GM12878 (cell line): ENCODE data around the gene DDIT4. TPM values are rescaled to one million over a fixed set of nuclear protein-coding genes. Genes with fewer than 3 reads are reported as not detected.
"Not testable (repeated sequence)": the region's sequence is repeated elsewhere in the genome, so short reads cannot be mapped to it uniquely, and the experiment has no call there.

Experiments used
- ATAC-seq: fragments of 200-7000 bp; cut with Tn5 transposase; 3 replicates; pipeline ENCODE4 v1.9.1; 2020; ENCODE audit warnings: mild to moderate bottlenecking, moderate library complexity
- BruUV-seq: library from RNA; stranded (reverse); fragments of 400-500 nt; replicated peaks from 2 replicates; lab custom pipeline; 2021; lab: Mats Ljungman, UMichigan
- CTCF ChIA-PET: fragments of 300-600 bp; sonication (Branson Sonifier 250); formaldehyde crosslinking; extraction: SDS; loops from one replicate; lab custom pipeline; 2021; ENCODE audit warnings: inconsistent platforms; lab: Yijun Ruan, JAX
- POLR2A ChIA-PET: fragments of 350-600 bp; formaldehyde crosslinking; extraction: SDS; loops from one replicate; lab custom pipeline; 2021; ENCODE audit warnings: inconsistent platforms; lab: Charles Lee
- RAD21 ChIA-PET: fragments of 300-600 bp; sonication (Branson Sonifier 250); formaldehyde crosslinking; loops from one replicate; lab custom pipeline; 2023; ENCODE audit warnings: antibody characterized with exemption; ENCODE audit not compliant: unreplicated experiment; lab: Charles Lee
- SMC1A ChIA-PET: fragments of 300-600 bp; sonication (Branson Sonifier 250); formaldehyde crosslinking; loops from one replicate; lab custom pipeline; 2023; ENCODE audit not compliant: unreplicated experiment, uncharacterized antibody; lab: Charles Lee
- DNase-seq: peaks from one replicate; pipeline ENCODE4 v3.0.0-alpha.2; 2011; ENCODE audit warnings: low read depth, low spot score
- FAIRE-seq: peaks from 3 replicates; lab custom pipeline; 2011; peaks lifted over from hg19 to GRCh38; lab: Jason Lieb, UNC
- H2AFZ ChIP-seq: 2 replicates; pipeline ENCODE4 v1.6.0; 2011; ENCODE audit warnings: low read depth, low read length, control low read depth; ENCODE audit not compliant: control insufficient read depth
- H3K27ac ChIP-seq: 2 replicates; pipeline ENCODE4 v1.5.1; 2011; ENCODE audit warnings: control low read depth; ENCODE audit not compliant: control insufficient read depth, insufficient read depth
- H3K27me3 ChIP-seq, 2 experiments: replicated peaks in 1 of 2; 2 replicates each; pipeline versions ENCODE4 v1.6.0 to v1.6.1; 2011; ENCODE audit warnings: low read length in 1 of 2; ENCODE audit not compliant: control insufficient read depth in 2 of 2, insufficient read depth in 2 of 2
- H3K36me3 ChIP-seq, 2 experiments: 2 replicates each; pipeline ENCODE4 v1.5.1; 2011; ENCODE audit warnings: low read length in 1 of 2; ENCODE audit not compliant: control insufficient read depth in 2 of 2, insufficient read depth in 2 of 2
- H3K4me1 ChIP-seq: 2 replicates; pipeline ENCODE4 v1.6.1; 2011; ENCODE audit warnings: mild to moderate bottlenecking, low read length, moderate library complexity, mixed read lengths; ENCODE audit not compliant: control insufficient read depth, insufficient read depth
- H3K4me2 ChIP-seq: 2 replicates; pipeline ENCODE4 v1.6.0; 2011; ENCODE audit warnings: control low read depth; ENCODE audit not compliant: control insufficient read depth, insufficient read depth
- H3K4me3 ChIP-seq: fragments of 200-600 bp; sonication (generic); 2 replicates; pipeline ENCODE4 v1.5.1; 2016
- H3K79me2 ChIP-seq: 2 replicates; pipeline ENCODE4 v1.6.0; 2011; ENCODE audit warnings: low read length; ENCODE audit not compliant: control insufficient read depth, insufficient read depth
- H3K9ac ChIP-seq: 2 replicates; pipeline ENCODE4 v1.8.0; 2011; ENCODE audit warnings: low read length, control low read depth, mixed read lengths; ENCODE audit not compliant: control insufficient read depth, insufficient read depth
- H3K9me3 ChIP-seq: replicated peaks from 3 replicates; pipeline ENCODE4 v1.5.1; 2011; ENCODE audit warnings: mild to moderate bottlenecking, low read length; ENCODE audit not compliant: control insufficient read depth, insufficient read depth
- H4K20me1 ChIP-seq: 2 replicates; pipeline ENCODE4 v1.6.0; 2011; ENCODE audit not compliant: control insufficient read depth, insufficient read depth
- BHLHE40 ChIP-seq, 2 experiments: fragments of 450-650 bp in 1 of 2; IDR thresholded peaks; 2 replicates each; pipeline ENCODE4 v1.6.1; 2011 to 2017; ENCODE audit warnings: low read depth in 2 of 2, borderline replicate concordance in 1 of 2, improper control_type of control experiment in 1 of 2, low read length in 1 of 2, mild to moderate bottlenecking in 1 of 2
- BRCA1 ChIP-seq: IDR thresholded peaks from 2 replicates; pipeline ENCODE4 v1.6.1; 2011; ENCODE audit warnings: low read depth, low read length, improper control_type of control experiment
- RCOR1 ChIP-seq: conservative IDR thresholded peaks from 2 replicates; pipeline ENCODE4 v1.6.1; 2012; ENCODE audit warnings: low read depth, low read length, improper control_type of control experiment
- RFX5 ChIP-seq: IDR thresholded peaks from 2 replicates; pipeline ENCODE4 v1.6.1; 2011; ENCODE audit warnings: low read depth, low read length, improper control_type of control experiment
- SP1 ChIP-seq: IDR thresholded peaks from one replicate; pipeline ENCODE4 v1.6.1; 2011; ENCODE audit warnings: low read depth, low read length
- TCF12 ChIP-seq: IDR thresholded peaks from 2 replicates; pipeline ENCODE4 v1.6.1; 2011; ENCODE audit warnings: low read depth, mild to moderate bottlenecking, low read length
- TCF3 ChIP-seq: IDR thresholded peaks from 2 replicates; pipeline ENCODE4 v1.6.1; 2012; ENCODE audit warnings: low read depth, mild to moderate bottlenecking, low read length, borderline replicate concordance; ENCODE audit not compliant: insufficient read depth
- WGBS: methylation state at CpG from one replicate; pipeline ENCODE4 v1.1.6; 2016; ENCODE audit warnings: low lambda C conversion rate; ENCODE audit not compliant: insufficient replicate concordance, insufficient coverage; ENCODE audit errors: missing lambda C conversion rate; 5-methylcytosine and 5-hydroxymethylcytosine counted together
- in situ Hi-C: fragments of 300-500 bp; cut with MboI; formaldehyde crosslinking; loops from 9 replicates; pipeline ENCODE4 v1.14.3; 2018; ENCODE audit warnings: mixed read lengths
- intact Hi-C: fragments of 100-400 bp; cut with micrococcal nuclease; formaldehyde crosslinking; loops from one replicate; pipeline ENCODE4 v1.14.2; 2022; ENCODE audit not compliant: unreplicated experiment
- polyA plus RNA-seq, 11 experiments: library from polyadenylated mRNA; depleted of rRNA in 4 of 11; unstranded in 6 of 11; stranded (reverse) in 5 of 11; fragments of >200 nt; fragmentation: Nextera tagmentation in 4 of 11; fragmentation: Illumina TruSeq in 1 of 11; extraction: Ambion mirVana in 4 of 11; extraction: Trizol in 1 of 11; gene quantifications; 1 replicate in 1 of 11; 2 replicates in 10 of 11; pipeline versions ENCODE4 v1.2.1 to v1.2.3, GENCODE V29; 2011 to 2016; ENCODE audit warnings: inconsistent platforms in 2 of 11, missing spikeins in 2 of 11, low read depth in 1 of 11
- total RNA-seq, 4 experiments: library from RNA; depleted of rRNA in 3 of 4; stranded (reverse); fragments of >200 nt in 3 of 4; fragmentation: Illumina TruSeq in 1 of 4; extraction: Trizol in 1 of 4; gene quantifications; 2 replicates each; pipeline versions ENCODE4 v1.2.1 to v1.2.3, GENCODE V29; 2013 to 2021
- TF ChIP-seq, protein P1 (sequence below): fragments of 450-650 bp; IDR thresholded peaks from 2 replicates; pipeline ENCODE4 v1.6.1; 2017; ENCODE audit warnings: antibody characterized with exemption, mild to moderate bottlenecking, moderate library complexity

Gene DDIT4
- total and polyA plus RNA-seq, 10 of the 15 experiments (the other 5 are each of a cell fraction or from before 2014, with no cell fraction given) = 2.1 to 277 (median 183) TPM

DNA sequence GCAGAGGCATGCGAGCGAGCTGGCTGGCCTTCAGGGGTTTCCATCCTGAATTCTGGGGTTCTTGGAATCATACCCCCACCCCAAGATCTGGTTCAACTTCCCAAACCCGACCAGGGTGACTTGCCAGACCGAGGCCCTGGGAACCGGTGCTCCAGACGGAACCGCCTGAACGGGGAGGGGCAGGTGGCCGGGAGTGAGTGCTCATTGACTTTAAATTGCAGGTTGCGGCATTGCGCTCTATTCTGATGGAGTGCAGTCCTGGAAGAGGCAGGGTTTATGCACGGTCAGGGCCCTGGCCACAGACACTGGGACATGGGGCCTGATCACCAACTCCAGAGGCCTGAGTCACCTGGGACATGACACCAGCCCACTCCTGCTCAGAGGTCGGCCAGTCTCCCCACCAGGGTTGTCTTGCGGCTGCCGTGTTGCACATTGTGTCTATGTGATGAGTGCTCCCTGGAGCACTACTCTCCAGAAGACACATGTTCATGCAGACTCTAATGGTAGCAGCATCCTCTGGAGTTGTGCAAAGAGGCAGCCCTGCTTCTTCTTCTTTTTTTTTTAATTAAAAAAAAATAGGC is 5.8 kb upstream of the DDIT4 start:
- RAD21 ChIA-PET = interaction anchor here (1.0 kb wide), 1 partner anchor 52 kb away, joined by 3 read pairs; no protein-coding TSS in a partner anchor
- Histone ChIP-seq H3K4me3 (no peak overlapping the region), H3K9me3 (no peaks in the 10 kb centered on the region), H3K4me2 (no peak overlapping the region), H3K27ac (no peak overlapping the region), H3K27me3 (no peaks in the 10 kb centered on the region), H3K4me1 (peaks cover 16% of the 10 kb centered on the region), H3K36me3 (no peaks in the 10 kb centered on the region), H4K20me1 (no peaks in the 10 kb centered on the region), H3K79me2 (peaks cover 4% of the 10 kb centered on the region), H3K9ac (no peak overlapping the region)
- SMC1A ChIA-PET = interaction anchor here (12.9 kb wide), 1 partner anchor 13 kb away, joined by 275 read pairs; no protein-coding TSS in a partner anchor
- ATAC-seq (no peak), DNase-seq (no peak), FAIRE-seq (no peak)
- no TSS peak for BruUV-seq
- in situ Hi-C loops (no loop called here), intact Hi-C loops (no loop called here)
- 86% methylated on average over 14 of the region's 15 CpGs for WGBS
- POLR2A ChIA-PET = no interaction called here
- CTCF ChIA-PET = interaction anchor here (1.5 kb wide), 1 partner anchor 70 kb away, joined by 3 read pairs; no protein-coding TSS in a partner anchor
- TF ChIP-seq TCF3 (no peak), BHLHE40 (IDR thresholded peaks at IDR 0.05; ENCODE audit: borderline replicate concordance in 1 of 2, low read depth in 2 of 2, low read length in 1 of 2) (no peak), TCF12 (no peak), BRCA1 (no peak), RCOR1 (no peak), RFX5 (no peak), SP1 (no peak)
- TF ChIP-seq, protein P1, sequence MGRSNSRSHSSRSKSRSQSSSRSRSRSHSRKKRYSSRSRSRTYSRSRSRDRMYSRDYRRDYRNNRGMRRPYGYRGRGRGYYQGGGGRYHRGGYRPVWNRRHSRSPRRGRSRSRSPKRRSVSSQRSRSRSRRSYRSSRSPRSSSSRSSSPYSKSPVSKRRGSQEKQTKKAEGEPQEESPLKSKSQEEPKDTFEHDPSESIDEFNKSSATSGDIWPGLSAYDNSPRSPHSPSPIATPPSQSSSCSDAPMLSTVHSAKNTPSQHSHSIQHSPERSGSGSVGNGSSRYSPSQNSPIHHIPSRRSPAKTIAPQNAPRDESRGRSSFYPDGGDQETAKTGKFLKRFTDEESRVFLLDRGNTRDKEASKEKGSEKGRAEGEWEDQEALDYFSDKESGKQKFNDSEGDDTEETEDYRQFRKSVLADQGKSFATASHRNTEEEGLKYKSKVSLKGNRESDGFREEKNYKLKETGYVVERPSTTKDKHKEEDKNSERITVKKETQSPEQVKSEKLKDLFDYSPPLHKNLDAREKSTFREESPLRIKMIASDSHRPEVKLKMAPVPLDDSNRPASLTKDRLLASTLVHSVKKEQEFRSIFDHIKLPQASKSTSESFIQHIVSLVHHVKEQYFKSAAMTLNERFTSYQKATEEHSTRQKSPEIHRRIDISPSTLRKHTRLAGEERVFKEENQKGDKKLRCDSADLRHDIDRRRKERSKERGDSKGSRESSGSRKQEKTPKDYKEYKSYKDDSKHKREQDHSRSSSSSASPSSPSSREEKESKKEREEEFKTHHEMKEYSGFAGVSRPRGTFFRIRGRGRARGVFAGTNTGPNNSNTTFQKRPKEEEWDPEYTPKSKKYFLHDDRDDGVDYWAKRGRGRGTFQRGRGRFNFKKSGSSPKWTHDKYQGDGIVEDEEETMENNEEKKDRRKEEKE = no peak
- TF ChIP-seq, all 136 proteins: peak for 0
- H2AFZ ChIP-seq = no peak overlapping the region

- ATAC-seq, H3K27me3 ChIP-seq, BruUV-seq, intact Hi-C loops, H3K4me3 ChIP-seq, H3K9me3 ChIP-seq, FAIRE-seq, H3K36me3 ChIP-seq, H3K79me2 ChIP-seq, H2AFZ ChIP-seq, DNase-seq, H3K27ac ChIP-seq, in situ Hi-C loops, H3K9ac ChIP-seq, H3K4me2 ChIP-seq, H3K4me1 ChIP-seq, H4K20me1 ChIP-seq: not testable (repeated sequence)
- ChIA-PET POLR2A (interaction anchor here (13.9 kb wide), 1 partner anchor 7 kb away, joined by 267 read pairs; no protein-coding TSS in a partner anchor), CTCF (interaction anchor here (0.9 to 1.5 kb wide), 2 partner anchors 69 to 72 kb away, joined by 3 read pairs; no protein-coding TSS in a partner anchor), SMC1A (interaction anchor here (12.9 kb wide), 1 partner anchor 14 kb away, joined by 275 read pairs; no protein-coding TSS in a partner anchor), RAD21 (interaction anchor here (0.6 to 1.0 kb wide), 2 partner anchors 52 to 220 kb away, joined by 3 read pairs; no protein-coding TSS in a partner anchor)
- 96% methylated on average over 5 of the region's 5 CpGs for WGBS
Measured at GRCh38 chr10:72268475-72269200, 5.1 kb upstream of the DDIT4 start.
